Adipocyte (in vitro differentiated cells): ENCODE measurements around the gene SH3RF1.
"Not testable (repeated sequence)": the region's sequence is repeated elsewhere in the genome, so short reads cannot be mapped to it uniquely, and the experiment has no call there.

Source experiments
- DNase-seq: peaks from one replicate; pipeline ENCODE4 v3.0.0-alpha.2; 2015; ENCODE audit warnings: low read depth
- H3K27me3 ChIP-seq: replicated peaks from 2 replicates; pipeline ENCODE4 v1.7.0; 2013; ENCODE audit warnings: mild to moderate bottlenecking, low read length, moderate library complexity; ENCODE audit not compliant: control insufficient read depth, insufficient read depth
- H3K36me3 ChIP-seq: 2 replicates; pipeline ENCODE4 v1.7.0; 2013; ENCODE audit warnings: low read length, mild to moderate bottlenecking, moderate library complexity; ENCODE audit not compliant: control insufficient read depth, insufficient read depth, severe bottlenecking
- H3K4me1 ChIP-seq: 2 replicates; pipeline ENCODE4 v1.7.0; 2013; ENCODE audit warnings: mild to moderate bottlenecking, low read length, moderate library complexity; ENCODE audit not compliant: control insufficient read depth, insufficient read depth
- H3K4me3 ChIP-seq: 2 replicates; pipeline ENCODE4 v1.7.0; 2013; ENCODE audit warnings: mild to moderate bottlenecking, low read length, moderate library complexity
- H3K9ac ChIP-seq: 2 replicates; pipeline ENCODE4 v1.7.0; 2013; ENCODE audit warnings: mild to moderate bottlenecking, low read length, moderate library complexity
- H3K9me3 ChIP-seq: 2 replicates; pipeline ENCODE4 v1.7.0; 2013; ENCODE audit warnings: mild to moderate bottlenecking, low read length, moderate library complexity; ENCODE audit not compliant: control insufficient read depth

SH3RF1 gene

DNA sequence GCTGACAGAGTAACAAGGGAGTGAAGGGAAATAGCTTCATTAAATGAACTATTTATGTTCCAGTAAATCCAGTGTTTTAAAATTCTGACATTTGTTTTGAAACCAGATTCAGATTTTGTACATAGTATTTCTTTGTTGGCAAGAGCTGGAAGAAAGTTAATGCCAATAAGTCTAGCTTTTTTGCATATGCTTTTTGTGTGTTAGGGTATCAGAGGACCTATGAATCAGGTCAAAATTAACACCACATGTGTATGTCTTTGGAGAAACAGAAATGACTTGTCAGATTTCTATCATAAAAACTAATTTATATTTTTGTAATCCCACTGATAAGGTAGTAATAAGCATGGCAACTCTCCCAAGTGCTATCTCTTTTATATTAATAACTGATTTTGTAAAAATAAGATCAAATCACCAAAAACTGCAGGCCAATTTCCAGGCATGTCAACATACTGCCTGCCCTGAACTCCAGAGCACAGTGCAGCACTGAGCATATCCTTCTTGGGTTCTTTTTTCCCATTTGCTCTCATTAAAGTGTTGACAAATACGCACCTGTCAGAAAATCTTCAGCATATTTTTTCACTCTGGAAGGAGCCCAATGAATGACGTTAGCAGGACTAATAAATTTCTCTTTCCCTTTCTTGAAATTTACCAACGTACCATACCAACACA lies 65.5 kb downstream of the SH3RF1 start:
- DNase-seq: peak; percentile 62
- no peak overlapping the region for H3K9ac ChIP-seq
- H3K27me3 ChIP-seq: no peaks in the 10 kb centered on the region
- H3K9me3 ChIP-seq: no peaks in the 10 kb centered on the region
- H3K36me3 ChIP-seq: no peaks in the 10 kb centered on the region
- H3K4me3 ChIP-seq: no peak overlapping the region
- H3K4me1 ChIP-seq: peaks cover 69% of the 10 kb centered on the region

DNA sequence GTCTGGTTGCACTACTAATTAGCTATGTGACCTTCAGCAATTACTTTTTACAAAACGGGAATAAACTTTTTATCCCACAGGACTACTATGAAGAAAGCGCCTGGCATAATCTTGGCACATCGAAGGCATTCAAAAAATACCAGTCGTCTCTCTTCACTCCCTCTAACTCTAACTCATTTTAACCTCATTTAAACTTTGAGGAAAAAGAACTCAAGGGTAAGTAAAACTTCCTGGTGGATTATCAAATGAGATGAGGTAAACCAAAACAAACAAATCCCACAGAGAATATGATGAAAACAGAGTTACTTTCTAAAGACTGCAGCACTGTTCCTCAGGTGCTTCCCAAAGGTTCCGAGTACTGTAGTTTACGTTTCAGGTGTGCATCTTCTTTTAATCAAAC lies 66.9 kb downstream of the SH3RF1 start:
- no peak overlapping the region for H3K4me3 ChIP-seq
- no peaks in the 10 kb centered on the region for H3K27me3 ChIP-seq
- H3K9me3 ChIP-seq: no peaks in the 10 kb centered on the region
- no peak overlapping the region for H3K9ac ChIP-seq
- peaks cover 4% of the 10 kb centered on the region for H3K36me3 ChIP-seq
- H3K4me1 ChIP-seq: peaks cover 78% of the 10 kb centered on the region
- peak; percentile 33 for DNase-seq

DNA sequence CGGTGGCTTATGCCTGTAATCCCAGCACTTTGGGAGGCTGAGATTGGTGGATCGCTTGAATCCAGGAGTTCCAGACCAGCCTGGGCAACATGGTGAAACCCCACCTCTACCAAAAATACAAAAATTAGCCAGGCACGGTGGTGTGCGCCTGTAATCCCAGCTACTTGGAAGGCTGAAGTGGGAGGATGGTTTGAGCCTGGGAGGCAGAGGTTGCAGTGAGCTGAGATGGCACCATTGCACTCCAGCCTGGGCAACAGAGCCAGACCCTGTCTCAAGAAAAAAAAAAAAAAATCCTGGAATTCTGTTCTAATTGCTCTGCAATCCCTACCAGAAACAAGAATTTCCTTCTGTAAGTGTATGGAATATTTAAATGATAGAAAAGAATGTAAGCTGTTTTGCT lies 67.5 kb downstream of the SH3RF1 start:
- not testable (repeated sequence) for H3K36me3 ChIP-seq, H3K9ac ChIP-seq, H3K27me3 ChIP-seq, H3K9me3 ChIP-seq, DNase-seq, H3K4me3 ChIP-seq
- peaks cover 73% of the 10 kb centered on the region for H3K4me1 ChIP-seq

DNA sequence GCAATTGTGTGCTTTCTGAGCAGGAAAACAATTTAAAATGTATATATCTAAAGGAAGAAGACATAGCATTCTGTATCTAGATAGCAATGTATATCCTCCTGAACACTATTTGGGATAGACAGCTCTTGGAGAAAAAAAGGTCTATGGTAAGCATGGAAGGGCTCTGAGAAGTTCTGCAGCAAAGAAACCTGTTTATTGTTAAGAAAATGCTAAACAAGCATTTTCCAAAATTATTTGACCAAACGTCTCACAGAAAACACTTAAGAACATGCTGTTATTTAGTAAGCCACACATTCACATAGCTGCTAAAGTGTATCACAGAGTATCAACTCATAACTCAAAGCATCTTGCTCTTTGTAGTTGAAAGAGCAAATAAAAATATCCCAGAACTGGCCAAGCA lies 67.9 kb downstream of the SH3RF1 start:
- DNase-seq: no peak
- H3K4me1 ChIP-seq: peaks cover 69% of the 10 kb centered on the region
- H3K9ac ChIP-seq: no peak overlapping the region
- no peak overlapping the region for H3K4me3 ChIP-seq
- H3K27me3 ChIP-seq: no peaks in the 10 kb centered on the region
- no peaks in the 10 kb centered on the region for H3K9me3 ChIP-seq
- H3K36me3 ChIP-seq: peaks cover 4% of the 10 kb centered on the region

DNA sequence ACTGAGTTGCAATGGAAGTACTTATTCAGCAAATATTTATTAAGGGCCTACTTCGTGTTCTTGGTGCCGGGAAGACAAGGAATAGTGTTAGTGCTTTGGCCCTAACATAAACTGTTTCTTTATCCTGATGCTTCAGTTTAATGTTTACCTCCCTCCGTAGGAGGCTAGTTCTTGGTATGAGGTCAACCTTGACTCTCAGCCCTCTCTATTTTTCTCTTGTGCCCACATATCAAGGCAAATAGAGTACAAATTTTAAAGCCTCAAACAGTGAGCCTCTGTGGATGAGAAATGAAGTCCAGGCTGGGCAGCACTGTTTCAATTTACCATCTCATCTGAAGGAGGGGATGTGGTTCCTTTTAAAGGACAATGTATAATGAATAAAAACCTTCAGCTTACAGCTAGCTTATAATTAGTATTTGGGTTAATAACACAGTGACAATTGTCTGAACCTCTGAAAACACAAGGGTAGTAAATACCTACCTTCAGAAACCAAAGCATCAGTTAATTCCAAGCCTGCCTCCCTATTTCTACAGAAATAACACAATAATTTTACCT lies 68.5 kb downstream of the SH3RF1 start:
- H3K9ac ChIP-seq: peak overlapping the region; percentile 8
- peaks cover 4% of the 10 kb centered on the region for H3K36me3 ChIP-seq
- no peak overlapping the region for H3K4me3 ChIP-seq
- no peaks in the 10 kb centered on the region for H3K27me3 ChIP-seq
- no peak for DNase-seq
- peaks cover 66% of the 10 kb centered on the region for H3K4me1 ChIP-seq
- H3K9me3 ChIP-seq: no peaks in the 10 kb centered on the region

DNA sequence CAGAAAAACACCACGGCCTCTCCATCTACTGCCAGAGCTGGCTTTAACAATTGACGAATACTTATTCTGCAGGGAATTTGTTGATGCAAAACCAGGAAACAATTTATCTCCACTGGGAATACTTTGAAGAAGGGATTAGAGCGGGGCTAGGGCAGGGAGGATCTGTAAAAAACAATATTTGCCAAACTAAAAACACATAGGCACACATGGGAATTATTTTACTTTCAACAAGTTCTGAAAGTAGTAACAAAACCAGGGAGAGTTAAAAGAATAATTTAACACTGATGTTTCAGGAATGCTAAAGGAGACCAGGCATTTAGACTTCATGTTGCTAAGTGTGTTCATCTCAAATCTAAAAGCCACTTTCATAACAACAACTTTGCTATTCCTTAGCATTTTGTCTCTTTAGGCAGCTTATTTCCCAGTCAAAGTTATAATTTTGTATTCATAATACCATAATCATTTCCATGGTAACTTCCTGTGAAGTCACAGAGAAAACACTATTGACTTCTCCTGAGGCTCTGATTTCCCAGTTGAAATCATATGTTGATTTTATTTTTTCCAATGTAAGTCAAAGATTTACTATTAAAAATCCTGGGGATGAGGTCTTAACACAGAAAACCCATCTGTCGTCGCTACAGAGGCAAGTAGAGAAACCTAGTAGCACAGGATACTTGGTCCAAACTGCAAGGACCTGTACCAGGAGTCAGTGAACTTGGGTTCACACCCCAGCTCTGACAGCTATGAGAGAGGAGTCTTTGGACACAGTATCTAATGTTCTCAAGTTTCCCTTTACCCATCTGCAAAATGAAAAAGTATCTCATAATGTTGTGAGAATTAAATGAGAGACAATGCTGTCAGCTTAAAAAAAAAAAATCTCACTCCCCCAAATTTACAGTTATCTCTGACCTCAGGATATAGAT lies 69.3 kb downstream of the SH3RF1 start:
- DNase-seq: peak; percentile 63
- H3K4me3 ChIP-seq: peak overlapping the region; percentile 3

DNA sequence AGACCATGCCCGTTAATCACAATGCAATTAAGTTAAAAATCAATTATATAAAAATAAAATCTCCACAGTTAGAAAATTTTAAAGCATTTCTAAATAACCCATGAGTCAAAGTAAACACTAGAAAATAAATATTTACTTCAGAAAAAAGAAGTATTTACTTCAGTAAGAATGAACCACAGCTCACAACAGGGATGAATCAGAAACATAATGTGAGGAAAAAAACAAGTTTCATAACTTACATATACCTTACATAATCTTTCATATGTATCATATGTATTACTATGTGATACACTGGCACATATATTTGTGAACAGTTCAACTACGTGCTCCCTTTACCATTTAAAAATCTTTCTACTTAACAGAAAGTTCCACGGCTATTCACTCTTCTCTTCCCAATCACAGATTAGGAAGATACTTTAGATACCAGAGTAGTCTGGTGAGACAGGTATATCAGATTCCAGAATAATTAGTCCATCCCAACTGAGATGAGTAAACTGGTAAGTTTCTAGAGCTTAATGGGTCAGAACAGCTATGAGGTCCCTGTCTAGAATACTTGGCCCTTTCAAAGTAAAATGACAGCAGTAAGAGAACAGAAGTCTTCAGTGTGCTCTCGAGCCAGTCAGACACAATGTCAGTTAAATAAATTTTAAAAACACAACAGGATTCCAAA lies 70.3 kb downstream of the SH3RF1 start:
- peak overlapping the region; percentile 3 for H3K4me3 ChIP-seq
- peak overlapping the region; percentile 8 for H3K9ac ChIP-seq
- H3K36me3 ChIP-seq: peaks cover 4% of the 10 kb centered on the region
- DNase-seq: no peak
- no peaks in the 10 kb centered on the region for H3K27me3 ChIP-seq
- H3K9me3 ChIP-seq: no peaks in the 10 kb centered on the region
- peaks cover 58% of the 10 kb centered on the region for H3K4me1 ChIP-seq

More for the DNA sequence above, 69.3 kb downstream of the SH3RF1 start:
- Histone ChIP-seq H3K9ac (peak overlapping the region; percentile 8), H3K4me1 (peaks cover 66% of the 10 kb centered on the region), H3K9me3 (no peaks in the 10 kb centered on the region), H3K27me3 (no peaks in the 10 kb centered on the region), H3K36me3 (peaks cover 4% of the 10 kb centered on the region)

DNA sequence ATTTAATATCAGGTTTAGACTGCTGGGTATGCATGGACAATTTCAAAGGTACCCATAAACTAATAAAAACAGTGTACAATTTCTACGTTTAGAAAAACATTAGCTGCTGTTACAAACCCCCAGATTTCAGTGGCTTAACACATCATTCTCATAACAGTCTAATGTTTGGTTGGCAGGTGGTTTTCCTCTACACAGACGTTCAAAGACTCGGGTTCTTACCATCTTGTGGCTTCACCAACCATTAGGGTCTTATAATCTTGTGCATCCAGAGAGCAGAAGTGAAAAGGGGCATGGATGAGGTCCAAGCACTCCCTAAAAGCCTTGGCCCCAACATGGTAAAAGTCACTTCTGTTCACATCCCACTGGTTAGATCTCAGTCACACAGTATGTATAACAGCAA lies 71.6 kb downstream of the SH3RF1 start:
- peaks cover 45% of the 10 kb centered on the region for H3K4me1 ChIP-seq
- H3K27me3 ChIP-seq: no peaks in the 10 kb centered on the region
- no peaks in the 10 kb centered on the region for H3K9me3 ChIP-seq
- H3K4me3 ChIP-seq: no peak overlapping the region
- DNase-seq: no peak
- H3K36me3 ChIP-seq: peaks cover 4% of the 10 kb centered on the region
- no peak overlapping the region for H3K9ac ChIP-seq

DNA sequence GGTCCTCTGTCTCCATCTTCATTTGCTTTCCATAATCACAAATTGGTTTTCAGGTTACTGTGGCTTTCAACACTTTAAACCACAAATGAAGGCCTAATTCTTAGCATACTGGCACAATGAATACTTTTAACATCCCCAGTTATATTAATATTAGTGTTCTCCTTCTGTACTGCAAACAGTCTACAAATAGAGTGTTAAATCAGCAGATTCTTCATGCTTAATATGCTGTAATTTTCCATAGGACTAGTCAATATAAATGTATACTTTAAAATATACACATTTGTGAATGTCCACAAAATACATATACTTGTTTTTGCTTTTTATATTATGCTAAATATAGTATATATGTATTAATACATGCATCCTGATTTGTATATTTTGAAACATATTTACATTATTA lies 72.6 kb downstream of the SH3RF1 start:
- Histone ChIP-seq H3K36me3 (peaks cover 4% of the 10 kb centered on the region), H3K4me1 (peaks cover 37% of the 10 kb centered on the region), H3K27me3 (no peaks in the 10 kb centered on the region), H3K9me3 (no peaks in the 10 kb centered on the region), H3K9ac (no peak overlapping the region), H3K4me3 (no peak overlapping the region)
- no peak for DNase-seq

DNA sequence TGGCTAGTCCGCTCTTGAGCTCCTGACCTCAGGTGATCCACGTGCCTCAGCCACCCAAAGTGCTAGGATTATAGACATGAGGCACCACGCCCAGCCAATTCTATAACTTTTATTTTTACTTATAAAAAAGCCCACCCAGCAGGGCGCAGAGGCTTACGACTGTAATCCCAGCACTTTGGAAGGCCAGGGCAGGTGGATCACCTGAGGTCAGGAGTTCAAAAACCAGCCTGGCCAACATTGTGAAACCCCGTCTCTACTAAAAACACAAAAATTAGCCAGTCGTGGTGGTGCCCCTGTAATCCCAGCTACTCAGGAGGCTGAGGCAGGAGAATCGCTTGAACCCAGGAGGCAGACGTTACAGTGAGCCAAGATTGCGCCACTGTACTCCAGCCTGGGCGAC lies 73.5 kb downstream of the SH3RF1 start:
- peaks cover 29% of the 10 kb centered on the region for H3K4me1 ChIP-seq
- H3K36me3 ChIP-seq, H3K27me3 ChIP-seq, H3K9ac ChIP-seq, H3K4me3 ChIP-seq, H3K9me3 ChIP-seq, DNase-seq: not testable (repeated sequence)

DNA sequence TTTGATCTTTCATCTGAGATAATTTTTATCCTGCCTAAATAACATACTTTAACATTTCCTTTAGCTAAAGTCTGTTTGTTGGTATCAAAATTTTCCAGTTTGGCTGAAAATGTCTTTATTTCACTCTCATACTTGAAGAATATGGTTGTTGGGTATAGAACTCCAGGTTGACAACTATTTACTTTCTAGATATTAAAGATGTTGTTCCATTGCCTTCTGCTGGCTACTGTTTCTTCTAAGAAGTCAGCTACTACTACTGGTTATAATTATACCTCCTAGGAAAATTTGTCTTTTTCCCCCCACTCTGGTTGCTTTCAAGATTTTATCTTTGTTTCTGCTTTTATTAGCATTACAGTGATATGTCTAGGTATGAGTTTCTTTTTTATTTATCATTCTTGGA lies 75.7 kb downstream of the SH3RF1 start:
- H3K36me3 ChIP-seq: peaks cover 4% of the 10 kb centered on the region
- peaks cover 7% of the 10 kb centered on the region for H3K4me1 ChIP-seq
- H3K9me3 ChIP-seq: no peaks in the 10 kb centered on the region
- H3K27me3 ChIP-seq: no peaks in the 10 kb centered on the region
- no peak overlapping the region for H3K9ac ChIP-seq
- no peak overlapping the region for H3K4me3 ChIP-seq
- DNase-seq: no peak
